Superior temporal gyrus (tissue), 1 donor: ENCODE results near the gene LRP3.
"Not testable (repeated sequence)": the region's sequence is repeated elsewhere in the genome, so short reads cannot be mapped to it uniquely, and the experiment has no call there.

Source experiments
- DNase-seq: peaks from one replicate; pipeline ENCODE4 v3.0.0-alpha.2; 2016; ENCODE audit errors: extremely low spot score

Gene LRP3

GRCh38 chr19:33176670-33177416 lies 17.3 kb upstream of the LRP3 start:
- DNase-seq, result peak; percentile 98

GRCh38 chr19:33177417-33177979 lies 16.6 kb upstream of the LRP3 start:
- DNase-seq, result no peak

GRCh38 chr19:33186431-33187182 lies 7.5 kb upstream of the LRP3 start:
- DNase-seq, result peak; percentile 40

DNA sequence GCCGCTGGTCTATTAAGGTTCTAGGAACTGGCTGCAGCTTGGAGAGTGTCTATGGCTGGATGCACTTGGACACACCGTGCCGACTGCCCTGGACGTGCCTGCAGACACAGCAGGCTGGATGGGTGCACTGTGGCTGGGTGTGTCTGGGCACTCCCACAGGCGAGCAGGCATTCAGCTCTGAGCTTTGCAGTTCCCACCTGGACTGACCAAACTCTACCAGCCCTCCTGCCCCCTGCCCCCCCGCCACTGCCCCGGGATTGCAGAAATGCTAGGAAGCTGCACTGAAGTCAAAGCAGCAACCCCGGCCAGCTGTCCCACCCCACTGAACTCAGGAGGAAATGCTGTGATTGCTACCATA lies 7.0 kb upstream of the LRP3 start:
- DNase-seq, result no peak

- no peak for DNase-seq
These were observed 4.7 kb upstream of the LRP3 start for GRCh38 chr19:33189453-33189852.

DNA sequence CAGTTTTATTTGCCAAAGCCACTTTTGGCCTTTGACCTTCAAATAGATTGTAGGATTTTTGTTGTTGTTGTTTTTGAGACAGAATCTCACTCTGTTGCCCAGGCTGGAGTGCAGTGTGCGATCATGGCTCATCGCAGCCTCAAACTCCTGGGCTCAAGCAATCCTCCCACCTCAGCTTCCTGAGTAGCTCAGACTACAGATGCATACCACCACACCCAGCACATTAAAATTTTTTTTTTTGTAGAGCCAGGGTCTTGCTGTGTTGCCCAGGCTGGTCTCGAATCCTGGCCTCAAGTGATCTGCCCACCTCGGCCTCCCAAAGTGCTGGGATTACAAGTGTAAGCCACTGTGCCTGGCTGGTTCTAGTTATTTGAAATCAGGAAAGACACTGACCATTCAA lies 3.0 kb upstream of the LRP3 start:
- not testable (repeated sequence) for DNase-seq

- no peak for DNase-seq
These were observed 2.6 kb upstream of the LRP3 start for GRCh38 chr19:33191501-33191900.

DNA sequence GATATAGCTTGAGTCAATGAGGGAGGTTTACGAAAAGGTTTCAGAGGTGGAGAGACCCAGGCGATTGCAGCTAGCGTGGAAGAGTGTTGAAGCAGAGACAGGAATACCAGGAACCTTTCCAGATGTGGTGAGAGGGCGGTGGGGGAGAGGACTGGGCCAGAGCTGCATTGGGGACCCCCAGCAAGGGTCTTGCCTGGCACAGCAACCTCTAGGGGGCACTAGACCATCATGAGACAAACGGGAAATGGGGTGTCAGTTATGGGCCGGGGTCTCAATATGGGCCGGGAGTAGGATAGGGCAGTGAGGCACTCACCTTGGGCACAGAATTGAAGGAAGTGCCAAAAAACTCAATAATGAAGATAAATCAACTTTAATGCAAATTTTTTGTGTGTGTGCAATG lies 2.1 kb upstream of the LRP3 start:
- DNase-seq, result no peak

- no peak for DNase-seq
These were observed 763 bp upstream of the LRP3 start for GRCh38 chr19:33193269-33193864.

DNA sequence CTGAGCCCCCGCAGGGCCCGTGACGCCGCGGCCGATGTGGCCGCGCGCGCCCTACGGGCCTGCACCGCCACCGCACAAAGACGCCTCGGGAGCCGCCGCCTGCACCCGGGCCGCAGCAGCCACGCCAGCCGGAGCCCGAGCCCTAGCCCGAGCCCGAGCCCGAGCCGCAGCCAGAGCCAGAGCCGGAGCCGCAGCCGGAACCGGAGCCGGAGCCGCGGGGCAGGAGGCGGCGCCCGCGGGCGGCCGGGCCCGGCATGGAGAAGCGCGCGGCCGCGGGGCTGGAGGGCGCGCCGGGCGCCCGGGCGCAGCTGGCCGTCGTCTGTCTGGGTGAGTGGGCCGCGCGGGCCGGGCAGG lies 379 bp downstream of the LRP3 start:
- DNase-seq, result no peak

DNA sequence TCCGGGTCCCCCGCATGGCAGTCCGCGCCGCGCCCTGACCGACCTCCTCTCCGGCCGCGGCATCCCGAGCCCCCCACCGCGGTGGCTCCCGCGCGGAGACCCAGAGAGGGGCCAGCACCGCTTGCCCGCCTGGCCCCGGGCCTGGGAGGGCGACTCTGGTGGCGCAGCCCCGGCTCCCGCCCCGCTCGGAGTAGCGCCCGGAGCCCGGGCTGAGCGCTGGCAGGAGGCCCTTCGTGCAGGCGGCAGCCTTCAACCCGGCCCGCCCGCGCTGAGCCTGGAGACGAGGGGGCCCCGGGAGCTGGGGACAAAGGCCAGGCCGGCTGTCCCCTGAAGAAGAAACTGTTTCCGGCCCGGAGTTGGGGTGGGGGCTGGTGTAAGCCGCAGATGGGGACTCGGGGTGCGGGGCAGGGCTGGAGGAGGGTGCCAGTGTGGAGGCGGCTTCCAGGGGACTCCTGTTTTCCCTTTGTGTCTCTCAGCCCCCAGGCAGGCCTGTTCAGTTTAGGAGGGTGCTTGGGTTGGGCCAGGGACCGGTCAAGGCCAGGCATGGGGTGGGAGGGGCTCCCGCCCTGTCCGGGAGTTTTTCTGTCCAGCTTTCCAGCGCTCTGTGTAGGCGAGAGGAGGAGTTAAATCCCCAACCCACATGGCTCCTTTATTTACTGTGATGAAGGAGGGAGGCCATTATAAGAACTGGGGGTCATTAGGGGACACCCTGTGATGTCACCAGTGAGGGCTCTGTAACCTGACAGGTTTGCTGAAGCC lies 935 bp downstream of the LRP3 start:
- DNase-seq, result no peak

DNA sequence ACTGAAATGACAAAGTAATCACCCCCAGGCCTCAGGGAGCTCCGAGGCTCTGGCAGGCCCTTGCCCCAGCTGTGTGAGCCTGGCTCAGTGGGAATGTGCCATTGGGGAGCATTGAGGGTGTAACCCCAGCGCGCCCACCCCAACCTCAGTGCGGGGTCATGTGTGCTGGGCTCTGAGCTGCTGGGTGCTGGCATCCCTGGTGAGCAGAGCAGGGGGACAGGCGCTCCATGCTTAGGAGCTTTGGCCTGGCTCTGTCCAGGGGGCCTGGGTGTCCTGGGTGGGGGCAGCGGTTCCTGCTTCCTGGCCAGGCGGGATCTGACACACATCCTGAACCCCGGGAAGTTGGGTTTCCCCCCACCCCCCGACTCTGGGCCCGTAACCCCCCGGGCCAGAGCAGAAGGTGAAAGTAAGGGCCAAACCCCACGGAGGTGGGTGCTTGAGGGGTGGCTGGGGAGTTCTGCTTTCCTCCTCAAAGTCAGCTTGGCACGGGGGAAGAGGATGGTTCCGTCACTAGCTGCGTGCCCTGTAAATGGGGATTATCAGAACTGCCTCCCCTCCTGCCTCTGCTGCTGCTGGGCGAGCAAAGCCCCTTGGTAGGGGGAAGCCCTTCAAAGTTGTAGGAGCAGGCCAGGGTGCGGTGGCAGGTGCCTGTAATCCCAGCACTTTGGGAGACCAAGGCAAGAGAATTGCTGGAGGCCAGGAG lies 1.7 kb downstream of the LRP3 start:
- DNase-seq, result no peak

DNA sequence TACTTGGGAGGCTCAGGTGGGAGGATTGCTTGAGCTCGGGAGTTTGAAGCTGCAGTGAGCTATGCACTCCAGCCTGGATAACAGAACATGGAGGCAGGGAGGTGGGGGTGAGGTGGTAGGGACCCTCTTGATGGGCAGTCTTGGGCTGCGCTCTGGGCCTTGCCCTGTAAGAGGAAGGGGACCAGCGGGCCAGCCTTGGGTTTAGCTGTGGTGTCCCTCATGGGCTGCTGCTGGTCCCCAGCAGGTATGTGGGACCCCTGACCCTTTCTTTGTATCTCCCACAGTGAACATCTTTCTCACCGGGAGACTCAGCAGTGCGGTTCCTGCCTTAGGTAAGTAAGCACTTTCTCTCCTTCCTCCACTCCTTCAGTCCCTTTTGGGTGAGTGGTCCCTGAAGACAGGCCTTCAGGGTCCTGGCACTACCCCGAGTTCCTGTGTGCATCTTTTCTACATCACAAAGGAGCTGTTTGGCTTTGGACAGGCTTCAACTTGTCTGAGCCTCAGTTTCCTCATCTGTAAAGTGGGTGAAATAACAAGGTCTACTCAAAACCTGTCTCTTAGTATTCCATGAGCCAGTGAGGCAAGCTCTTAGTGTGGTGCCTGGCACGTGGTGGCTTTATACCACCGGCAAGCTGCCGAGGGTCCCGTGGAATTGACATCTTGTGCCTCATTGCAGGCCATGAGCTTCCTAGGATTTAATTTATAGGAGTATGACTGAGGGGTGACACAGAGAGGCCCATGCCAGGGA lies 2.5 kb downstream of the LRP3 start:
- DNase-seq, result no peak

- DNase-seq, result no peak
These were observed 3.5 kb downstream of the LRP3 start for GRCh38 chr19:33197591-33198000.

DNA sequence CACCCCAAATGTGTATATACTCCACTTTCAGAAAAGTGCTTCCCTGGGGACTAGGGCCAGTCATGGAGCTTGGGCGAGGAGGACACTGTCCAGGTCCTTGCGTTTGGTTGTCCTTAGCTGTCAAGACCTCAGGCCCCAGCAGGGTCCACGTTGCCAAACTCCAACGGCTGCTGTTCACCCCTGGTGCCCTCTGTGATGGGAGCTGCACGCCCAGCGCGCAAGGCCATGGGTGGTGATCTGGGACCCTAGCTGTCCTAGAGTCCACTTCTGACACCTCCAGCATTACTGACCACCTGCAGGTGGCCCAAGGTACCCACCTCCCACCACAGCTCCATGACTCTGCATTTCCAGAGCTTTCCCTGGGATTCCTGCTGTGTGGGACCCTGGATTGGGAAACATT lies 4.0 kb downstream of the LRP3 start:
- DNase-seq, result no peak

DNA sequence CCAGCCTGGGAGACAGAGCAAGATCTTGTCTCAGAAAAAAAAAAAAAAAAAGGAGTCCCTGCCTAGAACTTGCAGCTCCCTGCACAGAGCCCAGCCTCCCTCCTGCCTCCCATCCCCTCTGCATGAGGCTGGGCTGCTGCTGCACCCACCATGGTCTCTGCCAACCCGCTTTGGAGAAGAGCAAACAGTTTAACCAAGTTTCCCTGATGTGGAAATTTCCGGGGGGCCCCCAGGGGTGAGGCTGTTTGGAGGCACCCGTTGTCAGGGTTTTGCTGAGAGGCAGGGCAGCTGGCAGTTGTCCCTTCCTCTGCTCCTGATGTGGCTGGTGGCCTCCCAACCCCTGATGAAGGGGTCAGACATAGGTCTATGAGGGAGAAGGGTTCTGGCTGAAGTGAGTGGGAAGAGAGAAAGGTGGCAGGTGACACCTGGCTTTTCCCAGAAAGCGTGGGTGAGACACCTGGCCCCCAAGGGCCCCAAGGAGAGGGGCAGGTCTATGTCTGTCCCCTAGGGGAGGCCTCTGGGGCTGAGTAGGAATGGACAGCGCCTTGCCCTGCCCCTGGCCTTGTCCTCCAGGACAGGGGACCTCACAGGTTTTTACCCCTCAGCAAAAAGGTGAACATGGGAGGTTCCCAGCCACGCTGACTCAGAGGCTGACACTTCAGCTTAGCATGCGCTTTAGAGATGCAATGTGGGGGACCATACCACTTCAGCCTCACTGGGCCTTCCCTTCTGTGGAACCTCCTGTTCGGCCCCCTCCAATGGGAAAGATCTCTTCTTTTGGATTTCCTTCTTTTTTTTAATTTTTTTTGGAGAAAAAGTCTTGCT lies 5.5 kb downstream of the LRP3 start:
- DNase-seq, result no peak

DNA sequence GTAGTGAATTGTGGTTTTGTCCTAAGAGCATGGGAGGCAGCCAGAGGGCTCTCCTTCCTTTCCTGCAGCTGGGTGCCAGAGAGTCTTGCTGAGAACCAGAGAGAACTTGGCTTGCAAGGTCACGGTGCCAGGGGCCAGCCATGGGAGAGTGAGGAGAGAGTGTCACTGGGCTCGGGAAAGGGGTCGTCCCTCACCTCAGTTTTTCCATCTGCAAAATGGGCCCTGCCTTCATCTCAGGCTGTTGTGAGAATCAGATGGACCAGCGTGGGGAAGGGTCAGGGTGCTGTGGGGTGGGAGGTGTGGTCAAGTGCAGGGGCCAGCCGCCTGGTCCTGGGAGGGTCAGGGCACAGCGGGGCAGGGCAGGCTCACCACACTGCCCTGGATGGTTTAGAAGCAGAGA lies 7.3 kb downstream of the LRP3 start:
- DNase-seq, result no peak

- no peak for DNase-seq
These were observed 7.9 kb downstream of the LRP3 start for GRCh38 chr19:33201886-33202545.
